MM.1S (cell line): ENCODE results near the gene UBXN2A.
"Not testable (repeated sequence)": the region's sequence is repeated elsewhere in the genome, so short reads cannot be mapped to it uniquely, and the experiment has no call there.

ENCODE experiments used
- DNase-seq: peaks from one replicate; pipeline ENCODE4 v3.0.0-alpha.2; 2015
- H2AFZ ChIP-seq: fragments of 300-600 bp; sonication (generic); 2 replicates; pipeline ENCODE4 v1.6.0; 2016; ENCODE audit warnings: antibody characterized with exemption, low read length
- H3F3A ChIP-seq: fragments of 300-600 bp; sonication (generic); 2 replicates; pipeline ENCODE4 v1.6.1; 2016; ENCODE audit warnings: mild to moderate bottlenecking, antibody characterized with exemption, low read length, moderate library complexity, mixed read lengths; ENCODE audit not compliant: insufficient read depth
- H3K27ac ChIP-seq: fragments of 300-600 bp; sonication (generic); 2 replicates; pipeline ENCODE4 v1.5.1; 2016; ENCODE audit warnings: mild to moderate bottlenecking, low read length
- H3K27me3 ChIP-seq: fragments of 300-600 bp; sonication (generic); replicated peaks from 2 replicates; pipeline ENCODE4 v1.6.0; 2016; ENCODE audit warnings: low read length; ENCODE audit not compliant: insufficient read depth
- H3K36me3 ChIP-seq: fragments of 300-600 bp; sonication (generic); replicated peaks from 2 replicates; pipeline ENCODE4 v1.6.1; 2016; ENCODE audit warnings: mild to moderate bottlenecking, low read length, mixed read lengths; ENCODE audit not compliant: insufficient read depth
- H3K4me1 ChIP-seq: fragments of 300-600 bp; sonication (generic); 2 replicates; pipeline ENCODE4 v1.6.1; 2016; ENCODE audit warnings: low read length, mixed read lengths
- H3K4me2 ChIP-seq: fragments of 300-600 bp; sonication (generic); 2 replicates; pipeline ENCODE4 v1.6.0; 2016; ENCODE audit warnings: low read depth, low read length
- H3K4me3 ChIP-seq: fragments of 300-600 bp; sonication (generic); 2 replicates; pipeline ENCODE4 v1.5.1; 2016; ENCODE audit warnings: low read length, mixed read lengths
- H3K79me2 ChIP-seq: fragments of 300-600 bp; sonication (generic); 2 replicates; pipeline ENCODE4 v1.6.1; 2016; ENCODE audit warnings: mixed run types, low read length, mixed read lengths
- H3K9ac ChIP-seq: fragments of 300-600 bp; sonication (generic); 2 replicates; pipeline ENCODE4 v1.6.1; 2016; ENCODE audit warnings: low read length, mixed read lengths
- H3K9me2 ChIP-seq: fragments of 300-600 bp; sonication (generic); replicated peaks from 2 replicates; pipeline ENCODE4 v1.6.1; 2016; ENCODE audit warnings: mild to moderate bottlenecking, low read length, mixed read lengths; ENCODE audit not compliant: insufficient read depth
- H3K9me3 ChIP-seq: fragments of 300-600 bp; sonication (generic); replicated peaks from 2 replicates; pipeline ENCODE4 v1.6.1; 2016; ENCODE audit warnings: mild to moderate bottlenecking, low read length, mixed read lengths; ENCODE audit not compliant: insufficient read depth
- H4K20me1 ChIP-seq: fragments of 300-600 bp; sonication (generic); 2 replicates; pipeline ENCODE4 v1.6.1; 2016; ENCODE audit warnings: mild to moderate bottlenecking, low read length, moderate library complexity, mixed read lengths; ENCODE audit not compliant: insufficient read depth
- EZH2 ChIP-seq: fragments of 300-600 bp; sonication (generic); optimal IDR thresholded peaks from 2 replicates; pipeline ENCODE3; 2017; ENCODE audit warnings: low read depth, mild to moderate bottlenecking, antibody characterized with exemption, low read length, mixed read lengths
- EZH2phosphoT487 ChIP-seq: fragments of 300-600 bp; sonication (generic); IDR thresholded peaks from 2 replicates; pipeline ENCODE4 v1.6.1; 2018; ENCODE audit warnings: antibody characterized with exemption, low read length
- TF ChIP-seq, protein P1 (sequence below): fragments of 300-600 bp; sonication (generic); IDR thresholded peaks from 2 replicates; pipeline ENCODE4 v1.5.1; 2016; ENCODE audit warnings: antibody characterized with exemption, low read length, mixed read lengths

Gene UBXN2A

DNA sequence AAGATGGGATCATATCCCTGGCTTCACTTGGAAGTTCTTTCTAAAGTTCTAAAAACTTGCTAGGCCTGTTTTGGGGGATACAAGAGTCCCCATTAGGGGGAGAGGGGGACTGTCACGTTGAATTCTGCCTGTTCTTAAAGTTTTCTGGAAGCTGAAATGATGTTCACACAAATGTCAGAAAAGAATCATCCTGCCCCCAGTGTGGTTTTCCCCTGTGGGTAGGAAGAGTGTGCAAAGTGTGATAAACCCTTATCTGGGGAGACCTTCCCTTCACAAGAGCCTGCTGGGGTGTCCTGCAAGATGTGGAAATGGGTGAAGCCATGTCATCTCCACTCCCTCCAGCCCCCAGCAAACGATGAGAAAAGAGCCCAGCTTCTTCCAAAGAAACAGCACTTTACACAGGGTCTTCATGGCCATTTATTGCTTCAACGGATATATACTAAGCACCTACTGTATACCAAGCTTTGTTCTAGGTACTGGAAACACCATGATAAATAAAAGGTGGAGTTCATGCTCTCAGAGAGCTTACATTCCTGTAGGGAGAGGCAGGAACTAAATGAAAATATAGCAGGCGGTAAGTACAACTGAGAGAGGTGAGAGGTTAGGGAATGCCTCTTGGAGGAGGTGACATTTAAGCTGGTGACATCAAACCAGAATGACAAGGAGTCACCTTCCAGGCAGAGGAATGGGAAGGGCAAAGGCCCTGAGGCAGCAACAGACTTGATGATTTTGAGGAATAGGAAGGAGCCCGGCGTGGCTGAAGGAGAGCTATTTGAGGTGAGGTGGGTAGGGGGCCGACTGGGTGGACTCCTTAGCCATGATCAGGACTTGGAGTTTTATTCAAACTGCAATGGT lies 71.2 kb downstream of the UBXN2A start:
- H2AFZ ChIP-seq: no peak overlapping the region
- H3K79me2 ChIP-seq: no peaks in the 10 kb centered on the region
- H3K9me2 ChIP-seq: no peaks in the 10 kb centered on the region
- H3K9ac ChIP-seq: no peak overlapping the region
- no peak overlapping the region for H3K4me2 ChIP-seq
- H3K27me3 ChIP-seq: no peaks in the 10 kb centered on the region
- H3K36me3 ChIP-seq: no peaks in the 10 kb centered on the region
- DNase-seq: no peak
- H4K20me1 ChIP-seq: no peaks in the 10 kb centered on the region
- H3K9me3 ChIP-seq: no peaks in the 10 kb centered on the region
- no peak overlapping the region for H3K4me3 ChIP-seq
- no peaks in the 10 kb centered on the region for H3F3A ChIP-seq
- H3K4me1 ChIP-seq: no peaks in the 10 kb centered on the region
- H3K27ac ChIP-seq: no peak overlapping the region
- TF ChIP-seq EZH2phosphoT487: no peak
- TF ChIP-seq, protein P1, sequence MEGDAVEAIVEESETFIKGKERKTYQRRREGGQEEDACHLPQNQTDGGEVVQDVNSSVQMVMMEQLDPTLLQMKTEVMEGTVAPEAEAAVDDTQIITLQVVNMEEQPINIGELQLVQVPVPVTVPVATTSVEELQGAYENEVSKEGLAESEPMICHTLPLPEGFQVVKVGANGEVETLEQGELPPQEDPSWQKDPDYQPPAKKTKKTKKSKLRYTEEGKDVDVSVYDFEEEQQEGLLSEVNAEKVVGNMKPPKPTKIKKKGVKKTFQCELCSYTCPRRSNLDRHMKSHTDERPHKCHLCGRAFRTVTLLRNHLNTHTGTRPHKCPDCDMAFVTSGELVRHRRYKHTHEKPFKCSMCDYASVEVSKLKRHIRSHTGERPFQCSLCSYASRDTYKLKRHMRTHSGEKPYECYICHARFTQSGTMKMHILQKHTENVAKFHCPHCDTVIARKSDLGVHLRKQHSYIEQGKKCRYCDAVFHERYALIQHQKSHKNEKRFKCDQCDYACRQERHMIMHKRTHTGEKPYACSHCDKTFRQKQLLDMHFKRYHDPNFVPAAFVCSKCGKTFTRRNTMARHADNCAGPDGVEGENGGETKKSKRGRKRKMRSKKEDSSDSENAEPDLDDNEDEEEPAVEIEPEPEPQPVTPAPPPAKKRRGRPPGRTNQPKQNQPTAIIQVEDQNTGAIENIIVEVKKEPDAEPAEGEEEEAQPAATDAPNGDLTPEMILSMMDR: no peak
- no peak for TF ChIP-seq EZH2

DNA sequence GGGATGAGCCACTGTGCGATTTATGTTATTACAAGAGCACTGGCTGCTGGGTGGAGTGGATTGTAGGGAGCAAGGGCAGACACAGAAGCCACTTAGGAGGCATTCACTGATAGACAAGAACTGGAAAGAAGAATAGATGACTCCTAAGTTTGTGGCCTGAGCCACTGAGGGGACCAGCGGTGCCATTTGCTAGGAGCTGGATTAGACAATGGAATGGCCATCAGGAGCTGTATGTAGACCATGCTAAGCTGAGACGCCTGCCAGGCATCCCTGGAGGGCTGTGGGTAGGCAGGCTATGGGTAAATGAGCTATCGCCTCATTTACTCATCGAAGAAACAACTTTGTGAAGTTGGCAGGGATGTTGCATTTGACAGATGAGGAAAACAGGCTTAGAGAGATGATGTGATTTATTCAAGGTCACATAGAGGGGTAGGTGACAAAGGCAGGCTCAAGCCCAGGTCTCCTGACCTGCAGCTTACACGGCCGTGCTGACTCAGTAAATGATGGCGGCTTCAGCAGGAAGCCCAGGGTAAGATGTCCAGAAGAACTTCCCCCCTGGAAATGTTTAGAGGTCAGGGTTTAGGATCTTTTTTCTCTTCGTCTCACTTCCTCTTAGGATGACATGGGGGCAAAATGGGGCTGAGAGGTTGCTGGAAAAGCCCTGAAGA lies 72.4 kb downstream of the UBXN2A start:
- Histone ChIP-seq H3F3A (no peaks in the 10 kb centered on the region), H3K79me2 (no peaks in the 10 kb centered on the region), H3K4me2 (no peak overlapping the region), H3K36me3 (no peaks in the 10 kb centered on the region), H3K9me2 (no peaks in the 10 kb centered on the region), H3K4me1 (no peaks in the 10 kb centered on the region), H3K4me3 (no peak overlapping the region), H3K9me3 (no peaks in the 10 kb centered on the region), H2AFZ (no peak overlapping the region), H3K9ac (no peak overlapping the region), H3K27ac (no peak overlapping the region), H4K20me1 (no peaks in the 10 kb centered on the region), H3K27me3 (no peaks in the 10 kb centered on the region)
- no peak for DNase-seq
- TF ChIP-seq, protein P1: no peak
- TF ChIP-seq EZH2phosphoT487 (no peak), EZH2 (no peak)

DNA sequence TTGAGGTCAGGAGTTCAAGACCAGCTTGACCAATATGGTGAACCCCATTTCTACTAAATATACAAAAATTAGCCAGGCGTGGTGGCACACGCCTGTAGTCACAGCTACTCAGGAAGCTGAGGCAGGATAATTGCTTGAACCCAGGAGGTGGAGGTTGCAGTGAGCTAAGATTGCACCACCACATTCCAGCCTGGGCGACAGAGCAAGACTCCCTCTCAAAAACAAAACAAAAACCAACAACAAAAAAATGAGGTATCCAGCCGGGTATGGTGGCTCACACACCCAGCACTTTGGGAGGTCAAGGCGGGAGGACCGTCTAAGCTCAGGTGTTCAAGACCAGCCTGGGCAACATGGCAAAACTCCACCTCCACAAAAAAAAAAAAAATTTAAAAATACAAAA lies 74.6 kb downstream of the UBXN2A start:
- H3K9ac ChIP-seq, H2AFZ ChIP-seq, H4K20me1 ChIP-seq, H3K27me3 ChIP-seq, H3K79me2 ChIP-seq, H3K9me2 ChIP-seq, H3F3A ChIP-seq, H3K4me3 ChIP-seq, H3K36me3 ChIP-seq, DNase-seq, H3K27ac ChIP-seq, H3K4me1 ChIP-seq, H3K4me2 ChIP-seq, H3K9me3 ChIP-seq: not testable (repeated sequence)
